GM23248 (cell line): ENCODE measurements around the gene UBN1.

ENCODE experiments used
- EZH2 ChIP-seq: fragments of 200-600 bp; sonication (generic); IDR thresholded peaks from 2 replicates; pipeline ENCODE4 v1.6.1; 2018; ENCODE audit warnings: antibody characterized with exemption, mild to moderate bottlenecking; ENCODE audit not compliant: insufficient read depth, poor library complexity, severe bottlenecking
- EZH2phosphoT487 ChIP-seq: fragments of 200-600 bp; sonication (generic); IDR thresholded peaks from 2 replicates; pipeline ENCODE4 v1.6.1; 2018; ENCODE audit warnings: antibody characterized with exemption, moderate library complexity, mild to moderate bottlenecking, low read depth; ENCODE audit not compliant: insufficient read depth

DNA sequence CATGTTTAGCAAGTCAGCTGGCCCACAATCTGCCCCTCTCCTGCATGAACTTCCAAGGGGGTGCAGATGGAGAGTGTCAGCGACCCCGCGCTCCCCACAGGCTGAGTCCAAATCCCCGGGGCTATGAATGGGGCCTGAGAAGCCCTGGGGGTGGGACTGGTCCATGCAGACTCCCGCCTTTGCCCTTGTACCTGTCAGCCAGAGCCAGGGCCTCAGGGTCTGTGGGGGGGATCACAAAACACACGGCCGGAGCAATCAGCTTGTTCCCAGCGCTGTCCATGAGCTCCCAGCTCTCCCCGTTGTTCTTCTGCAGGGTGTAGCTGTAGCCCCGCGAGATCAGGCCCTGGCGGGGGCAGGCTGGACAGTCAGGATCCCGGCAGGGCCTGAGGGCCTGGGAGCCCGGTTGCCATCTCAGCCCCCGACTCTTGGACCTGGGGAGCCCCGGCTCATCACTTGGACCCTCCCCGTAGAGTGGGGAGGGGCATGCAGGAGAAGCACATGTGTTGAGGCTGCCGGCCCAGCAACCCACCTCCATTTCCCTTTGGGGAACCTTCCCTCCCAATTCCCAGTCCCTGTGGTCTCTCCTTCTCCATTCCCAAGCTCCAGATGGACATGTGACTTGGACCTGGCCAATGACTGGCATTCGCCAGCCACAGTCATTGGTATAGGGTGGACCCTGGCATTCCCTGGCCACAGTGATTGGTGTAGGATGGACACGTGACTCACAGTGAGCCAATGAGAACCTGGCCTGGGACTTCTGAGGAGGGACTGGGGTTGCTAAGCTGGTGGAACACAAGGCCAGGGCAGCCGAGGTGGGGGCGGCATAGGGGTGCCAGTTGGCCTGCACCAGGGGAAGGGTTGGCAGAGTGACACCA is 47.2 kb downstream of the UBN1 start:
- no peak for TF ChIP-seq EZH2
- no peak for TF ChIP-seq EZH2phosphoT487
